DND-41 (cell line): Measurements from ENCODE around the gene UFSP2.

Experiments used
- ATAC-seq: fragments of 200-7000 bp; cut with Tn5 transposase; 3 replicates; pipeline ENCODE4 v1.9.1; 2021; ENCODE audit warnings: low read depth; ENCODE audit not compliant: insufficient read depth
- DNase-seq: peaks from one replicate; pipeline ENCODE4 v3.0.0-alpha.2; 2020
- H2AFZ ChIP-seq: 2 replicates; pipeline ENCODE4 v1.6.0; 2012; ENCODE audit warnings: low read depth, low read length
- H3K27ac ChIP-seq: 2 replicates; pipeline ENCODE4 v1.5.1; 2012; ENCODE audit warnings: low read length, inconsistent platforms
- H3K27me3 ChIP-seq: fragments of 200-600 bp; sonication (generic); 2 replicates; pipeline ENCODE4 v1.6.0; 2012; ENCODE audit warnings: low read length, mild to moderate bottlenecking, inconsistent platforms; ENCODE audit not compliant: insufficient read depth, poor library complexity
- H3K36me3 ChIP-seq: 2 replicates; pipeline ENCODE4 v1.5.1; 2012; ENCODE audit warnings: low read length, inconsistent platforms; ENCODE audit not compliant: insufficient read depth
- H3K4me1 ChIP-seq: 2 replicates; pipeline ENCODE4 v1.5.1; 2012; ENCODE audit warnings: mild to moderate bottlenecking, low read length; ENCODE audit not compliant: insufficient read depth
- H3K4me2 ChIP-seq: 2 replicates; pipeline ENCODE4 v1.6.0; 2012; ENCODE audit warnings: mild to moderate bottlenecking, moderate library complexity, low read length, inconsistent platforms; ENCODE audit not compliant: insufficient read depth
- H3K4me3 ChIP-seq, 2 experiments: fragments of 200-600 bp in 1 of 2; shearing (Covaris generic) in 1 of 2; 2 replicates each; pipeline ENCODE4 v1.5.1; 2012 to 2016; ENCODE audit warnings: inconsistent platforms in 2 of 2, low read length in 2 of 2, mild to moderate bottlenecking in 2 of 2, low read depth in 1 of 2, moderate library complexity in 1 of 2
- H3K79me2 ChIP-seq: 2 replicates; pipeline ENCODE4 v1.6.0; 2012; ENCODE audit warnings: low read length, inconsistent platforms; ENCODE audit not compliant: insufficient read depth
- H3K9ac ChIP-seq: 2 replicates; pipeline ENCODE4 v1.6.0; 2012; ENCODE audit warnings: low read depth, mild to moderate bottlenecking, inconsistent platforms, low read length, moderate library complexity
- H3K9me3 ChIP-seq: 2 replicates; pipeline ENCODE4 v1.5.1; 2012; ENCODE audit warnings: low read length, moderate library complexity, mild to moderate bottlenecking, inconsistent platforms; ENCODE audit not compliant: insufficient read depth, severe bottlenecking
- H4K20me1 ChIP-seq: 2 replicates; pipeline ENCODE4 v1.6.0; 2012; ENCODE audit warnings: low read length; ENCODE audit not compliant: insufficient read depth
- CTCF ChIP-seq: IDR thresholded peaks from 2 replicates; pipeline ENCODE4 v1.5.1; 2012; ENCODE audit warnings: borderline replicate concordance, low read length, moderate library complexity, mild to moderate bottlenecking; ENCODE audit not compliant: poor library complexity, severe bottlenecking; ENCODE audit errors: extremely low read depth
- EZH2 ChIP-seq: IDR thresholded peaks from 3 replicates; pipeline ENCODE4 v1.6.1; 2012; ENCODE audit warnings: borderline replicate concordance, low read depth, mild to moderate bottlenecking, moderate library complexity, low read length, inconsistent platforms; ENCODE audit not compliant: severe bottlenecking

Gene UFSP2

GRCh38 chr4:185352202-185352601 is 73.6 kb downstream of the UFSP2 start:
- Histone ChIP-seq H3K4me3 (no peak overlapping the region), H3K4me1 (no peaks in the 10 kb centered on the region), H2AFZ (no peak overlapping the region), H3K4me2 (no peak overlapping the region), H3K9ac (no peak overlapping the region), H3K79me2 (no peaks in the 10 kb centered on the region), H3K9me3 (no peaks in the 10 kb centered on the region), H3K36me3 (no peaks in the 10 kb centered on the region), H3K27me3 (peaks cover 8% of the 10 kb centered on the region), H3K27ac (no peak overlapping the region), H4K20me1 (no peaks in the 10 kb centered on the region)
- ATAC-seq (no peak), DNase-seq (no peak)
- TF ChIP-seq EZH2 (no peak), CTCF (no peak)

GRCh38 chr4:185351691-185352090 is 74.1 kb downstream of the UFSP2 start:
- Histone ChIP-seq H3K9ac (no peak overlapping the region), H2AFZ (no peak overlapping the region), H3K4me3 (no peak overlapping the region), H3K27me3 (peaks cover 8% of the 10 kb centered on the region), H3K9me3 (no peaks in the 10 kb centered on the region), H3K27ac (no peak overlapping the region), H3K36me3 (no peaks in the 10 kb centered on the region), H3K4me1 (no peaks in the 10 kb centered on the region), H3K4me2 (no peak overlapping the region), H3K79me2 (no peaks in the 10 kb centered on the region), H4K20me1 (no peaks in the 10 kb centered on the region)
- DNase-seq (no peak), ATAC-seq (no peak)
- TF ChIP-seq EZH2, result no peak
- no peak for TF ChIP-seq CTCF
